Tibial nerve (tissue), 4 donors: ENCODE results near the gene AUTS2. TPM values are rescaled to one million over a fixed set of nuclear protein-coding genes. Genes with fewer than 3 reads are reported as not detected.

ENCODE experiments used
- DNase-seq, 2 donors: peaks; one replicate each; pipeline ENCODE4 v3.0.0-alpha.2; 2019; ENCODE audit warnings: low spot score in 2 of 2
- H3K27ac ChIP-seq, 4 donors: fragments of 200-600 bp; sonication (generic) in 3 of 4; one replicate each; pipeline ENCODE4 v1.5.1; 2017 to 2019; ENCODE audit warnings: mild to moderate bottlenecking in 1 of 4
- H3K27me3 ChIP-seq, 2 donors: fragments of 200-600 bp; sonication (generic) in 1 of 2; one replicate each; pipeline versions ENCODE4 v1.5.1 to v1.6.0; 2017 to 2019
- H3K36me3 ChIP-seq, 3 donors: fragments of 200-600 bp; sonication (generic); one replicate each; pipeline ENCODE4 v1.5.1; 2018 to 2019
- H3K4me1 ChIP-seq, 4 donors: fragments of 200-600 bp; sonication (generic) in 3 of 4; one replicate each; pipeline ENCODE4 v1.5.1; 2017 to 2019
- H3K4me3 ChIP-seq, 4 donors: fragments of 200-600 bp; sonication (generic) in 3 of 4; one replicate each; pipeline ENCODE4 v1.5.1; 2017 to 2019; ENCODE audit warnings: mild to moderate bottlenecking in 1 of 4, moderate library complexity in 1 of 4
- H3K9me3 ChIP-seq, 4 donors: fragments of 200-600 bp; sonication (generic) in 3 of 4; one replicate each; pipeline ENCODE4 v1.5.1; 2017 to 2019
- CTCF ChIP-seq, 5 experiments: fragments of 200-600 bp in 3 of 5; fragments of 450-650 bp in 2 of 5; sonication (generic) in 3 of 5; IDR thresholded peaks; one replicate each; pipeline ENCODE4 v1.5.1; 2016 to 2019; ENCODE audit warnings: antibody characterized with exemption in 5 of 5, mild to moderate bottlenecking in 3 of 5, moderate library complexity in 2 of 5
- EP300 ChIP-seq, 2 donors: sonication (generic); formaldehyde crosslinking; IDR thresholded peaks; one replicate each; pipeline ENCODE4 v1.6.1; 2017; ENCODE audit warnings: antibody characterized with exemption in 2 of 2, mild to moderate bottlenecking in 1 of 2
- POLR2A ChIP-seq, 2 donors: fragments of 450-650 bp; IDR thresholded peaks; one replicate each; pipeline ENCODE4 v1.6.1; 2017; ENCODE audit warnings: antibody characterized with exemption in 2 of 2, mild to moderate bottlenecking in 2 of 2, moderate library complexity in 2 of 2
- WGBS, 2 donors: methylation state at CpG; one replicate each; pipeline ENCODE4 v1.1.5; 2018; 5-methylcytosine and 5-hydroxymethylcytosine counted together
- total RNA-seq, 4 donors: library from RNA; depleted of rRNA; stranded (reverse); fragments of >200 nt; gene quantifications; one replicate each; pipeline ENCODE4 v1.1.0, GENCODE V29; 2016

Gene AUTS2
- total RNA-seq, 4 donors from 2014 or later, result 56.6 to 87.9 (median 71.6) TPM

- H3K27ac ChIP-seq, result no peak overlapping the region
- H3K36me3 ChIP-seq, result peaks cover 0 to 25% (median 0%) of the 10 kb centered on the region in 3 donors
- no peak overlapping the region for H3K4me3 ChIP-seq
- H3K4me1 ChIP-seq, result peaks cover 0 to 5% (median 0%) of the 10 kb centered on the region in 4 donors
- H3K9me3 ChIP-seq, result peaks cover 0 to 7% (median 3%) of the 10 kb centered on the region in 4 donors
- WGBS, 2 donors, result 49 to 55% methylated on average over 2 of the region's 2 CpGs
- TF ChIP-seq POLR2A (IDR thresholded peaks at IDR 0.05), result no peak
- H3K27me3 ChIP-seq, result no peaks in the 10 kb centered on the region
- DNase-seq, result no peak
These were observed 518.0 kb downstream of the AUTS2 start for GRCh38 chr7:70116244-70116643.

- no peak for DNase-seq
- H3K27me3 ChIP-seq, result no peaks in the 10 kb centered on the region
- no peak overlapping the region for H3K27ac ChIP-seq
- peaks cover 0 to 31% (median 0%) of the 10 kb centered on the region in 3 donors for H3K36me3 ChIP-seq
- TF ChIP-seq EP300 (IDR thresholded peaks at IDR 0.05) (no peak), CTCF (IDR thresholded peaks at IDR 0.05) (no peak), POLR2A (IDR thresholded peaks at IDR 0.05) (no peak)
- H3K4me3 ChIP-seq, result no peak overlapping the region
- H3K9me3 ChIP-seq, result peaks cover 0 to 12% (median 6%) of the 10 kb centered on the region in 4 donors
- peaks cover 0 to 5% (median 0%) of the 10 kb centered on the region in 4 donors for H3K4me1 ChIP-seq
- WGBS, 2 donors, result 48 to 96% methylated on average over 1 of the region's 1 CpG
These were observed 518.6 kb downstream of the AUTS2 start for GRCh38 chr7:70116867-70117266.

- H3K4me3 ChIP-seq, result no peak overlapping the region
- H3K27me3 ChIP-seq, result no peaks in the 10 kb centered on the region
- H3K36me3 ChIP-seq, result peaks cover 0 to 36% (median 0%) of the 10 kb centered on the region in 3 donors
- no peak overlapping the region for H3K27ac ChIP-seq
- peaks cover 0 to 34% (median 15%) of the 10 kb centered on the region in 4 donors for H3K9me3 ChIP-seq
- 96 to 97% methylated on average over 1 of the region's 1 CpG for WGBS, 2 donors
- no peaks in the 10 kb centered on the region for H3K4me1 ChIP-seq
- TF ChIP-seq CTCF (IDR thresholded peaks at IDR 0.05) (no peak), EP300 (IDR thresholded peaks at IDR 0.05) (no peak), POLR2A (IDR thresholded peaks at IDR 0.05) (no peak)
- no peak for DNase-seq
These were observed 522.6 kb downstream of the AUTS2 start for GRCh38 chr7:70120851-70121250.

GRCh38 chr7:70131817-70132216 lies 533.5 kb downstream of the AUTS2 start:
- Histone ChIP-seq H3K4me1 (peaks cover 0 to 17% (median 0%) of the 10 kb centered on the region in 4 donors), H3K27me3 (no peaks in the 10 kb centered on the region), H3K4me3 (no peak overlapping the region), H3K36me3 (no peaks in the 10 kb centered on the region), H3K27ac (no peak overlapping the region), H3K9me3 (no peaks in the 10 kb centered on the region)
- TF ChIP-seq POLR2A (IDR thresholded peaks at IDR 0.05) (no peak), EP300 (IDR thresholded peaks at IDR 0.05) (no peak), CTCF (IDR thresholded peaks at IDR 0.05) (no peak)
- WGBS, 2 donors, result 69% methylated on average over 3 of the region's 3 CpGs
- no peak for DNase-seq

- Histone ChIP-seq H3K36me3 (no peaks in the 10 kb centered on the region), H3K9me3 (no peaks in the 10 kb centered on the region), H3K27ac (no peak overlapping the region), H3K4me1 (peaks cover 0 to 17% (median 0%) of the 10 kb centered on the region in 4 donors), H3K4me3 (no peak overlapping the region), H3K27me3 (no peaks in the 10 kb centered on the region)
- DNase-seq, result no peak
- TF ChIP-seq CTCF (IDR thresholded peaks at IDR 0.05) (no peak), POLR2A (IDR thresholded peaks at IDR 0.05) (no peak), EP300 (IDR thresholded peaks at IDR 0.05) (no peak)
- WGBS, 2 donors, result 72 to 89% methylated on average over 11 of the region's 11 CpGs
These were observed 534.1 kb downstream of the AUTS2 start for GRCh38 chr7:70132226-70132851.
